NCI-H2107 treated with DMSO at 0.1 percent for 48 hours (cell line): ENCODE results near the gene NPEPL1.

Experiments used
- DNase-seq: peaks from one replicate; lab custom pipeline; 2025; ENCODE audit not compliant: unreplicated experiment; lab: John Stamatoyannopoulos, UW

NPEPL1 gene

GRCh38 chr20:58700121-58700821 is 7.7 kb downstream of the NPEPL1 start:
- no peak for DNase-seq

GRCh38 chr20:58700823-58701222 is 8.2 kb downstream of the NPEPL1 start:
- DNase-seq: no peak

GRCh38 chr20:58701431-58702160 is 9.0 kb downstream of the NPEPL1 start:
- DNase-seq: no peak

GRCh38 chr20:58702161-58702510 is 9.5 kb downstream of the NPEPL1 start:
- DNase-seq: no peak

- no peak for DNase-seq
These were observed 10.5 kb downstream of the NPEPL1 start for GRCh38 chr20:58702859-58703648.

GRCh38 chr20:58703765-58704371 is 11.3 kb downstream of the NPEPL1 start:
- DNase-seq: no peak

GRCh38 chr20:58705208-58705926 is 12.8 kb downstream of the NPEPL1 start:
- DNase-seq: no peak

GRCh38 chr20:58706150-58706892 is 13.7 kb downstream of the NPEPL1 start:
- DNase-seq: no peak

GRCh38 chr20:58706975-58707681 is 14.5 kb downstream of the NPEPL1 start:
- no peak for DNase-seq

- DNase-seq: no peak
These were observed 15.2 kb downstream of the NPEPL1 start for GRCh38 chr20:58707770-58708169.

GRCh38 chr20:58708246-58708931 is 15.8 kb downstream of the NPEPL1 start:
- no peak for DNase-seq

GRCh38 chr20:58709013-58709702 is 16.6 kb downstream of the NPEPL1 start:
- DNase-seq: no peak

- DNase-seq: no peak
These were observed 17.1 kb downstream of the NPEPL1 start for GRCh38 chr20:58709703-58710039.

GRCh38 chr20:58710481-58711265 is 18.1 kb downstream of the NPEPL1 start:
- no peak for DNase-seq

GRCh38 chr20:58711266-58712051 is 18.9 kb downstream of the NPEPL1 start:
- DNase-seq: no peak

GRCh38 chr20:58712151-58712791 is 19.7 kb downstream of the NPEPL1 start:
- DNase-seq: no peak
